GM21619 (cell line): ENCODE measurements around the gene SH3GL1.

Experiments
- ATAC-seq: cut with Tn5 transposase; IDR thresholded peaks from one replicate; pipeline ENCODE4 v1.9.1; 2021; ENCODE audit not compliant: unreplicated experiment

Gene SH3GL1, protein sequence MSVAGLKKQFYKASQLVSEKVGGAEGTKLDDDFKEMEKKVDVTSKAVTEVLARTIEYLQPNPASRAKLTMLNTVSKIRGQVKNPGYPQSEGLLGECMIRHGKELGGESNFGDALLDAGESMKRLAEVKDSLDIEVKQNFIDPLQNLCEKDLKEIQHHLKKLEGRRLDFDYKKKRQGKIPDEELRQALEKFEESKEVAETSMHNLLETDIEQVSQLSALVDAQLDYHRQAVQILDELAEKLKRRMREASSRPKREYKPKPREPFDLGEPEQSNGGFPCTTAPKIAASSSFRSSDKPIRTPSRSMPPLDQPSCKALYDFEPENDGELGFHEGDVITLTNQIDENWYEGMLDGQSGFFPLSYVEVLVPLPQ

DNA sequence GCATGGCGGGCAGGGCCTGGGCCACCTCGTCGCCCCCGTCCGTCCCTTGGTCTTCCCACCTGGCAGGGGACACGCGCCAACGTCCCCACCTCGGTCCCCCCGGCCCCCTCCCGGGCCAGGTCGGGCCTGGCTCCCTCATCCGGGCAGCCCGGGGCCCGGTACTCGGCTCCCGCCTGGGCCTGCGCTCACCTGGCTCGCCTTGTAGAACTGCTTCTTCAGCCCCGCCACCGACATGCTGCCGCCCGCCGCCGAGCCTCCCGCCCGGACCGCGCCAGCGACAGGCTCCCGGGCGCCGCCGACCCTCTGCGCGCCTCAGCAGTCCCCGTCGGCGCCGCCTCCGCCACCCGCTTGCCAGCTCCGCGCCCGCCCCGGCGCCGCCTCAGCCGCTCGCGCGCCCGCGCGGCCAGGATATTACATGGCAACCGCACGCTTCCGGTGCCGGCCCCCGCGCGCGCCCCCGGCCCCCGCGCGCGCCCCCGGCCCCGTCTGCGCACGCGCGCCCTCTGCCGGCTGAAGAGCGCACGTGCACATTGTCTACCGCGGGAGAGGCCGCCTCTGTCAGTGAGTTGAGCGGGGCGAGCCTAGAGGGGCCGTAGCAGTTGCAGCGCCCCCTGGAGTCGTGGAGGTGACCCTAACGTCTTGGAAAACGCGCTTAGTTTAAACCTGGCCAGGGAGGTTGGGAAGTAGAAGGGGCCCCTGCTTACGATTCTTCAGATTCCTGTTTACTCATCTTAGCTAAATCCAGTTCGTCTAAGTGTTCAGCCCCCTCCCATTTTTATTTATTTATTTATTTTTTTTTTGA is at the start of gene SH3GL1:
Gene SH3GL1, minus strand, starts transcription at position 413 of the 802 bp plus-strand sequence. Its CDS starts 179 bp downstream, at position 234.
- peak; percentile 47 for ATAC-seq

DNA sequence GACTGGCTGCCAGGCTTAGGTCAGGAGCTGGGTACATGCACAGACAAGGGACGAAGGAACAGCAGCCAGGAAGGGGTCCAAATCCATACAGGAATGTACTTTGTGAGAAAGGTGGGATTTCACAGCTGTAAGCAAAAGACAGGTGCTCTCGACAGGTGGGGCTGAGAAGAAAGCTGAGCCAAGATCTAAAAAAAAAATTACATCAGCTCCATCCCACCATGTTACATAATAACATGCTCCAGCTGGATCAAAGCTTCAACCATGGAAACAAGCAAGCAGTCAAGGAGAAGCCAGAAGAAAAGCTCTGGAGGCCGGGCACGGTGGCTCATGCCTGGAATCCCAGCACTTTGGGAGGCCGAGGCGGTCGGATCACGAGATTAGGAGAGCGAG is 49.3 kb upstream of the SH3GL1 start:
- ATAC-seq, result no peak

DNA sequence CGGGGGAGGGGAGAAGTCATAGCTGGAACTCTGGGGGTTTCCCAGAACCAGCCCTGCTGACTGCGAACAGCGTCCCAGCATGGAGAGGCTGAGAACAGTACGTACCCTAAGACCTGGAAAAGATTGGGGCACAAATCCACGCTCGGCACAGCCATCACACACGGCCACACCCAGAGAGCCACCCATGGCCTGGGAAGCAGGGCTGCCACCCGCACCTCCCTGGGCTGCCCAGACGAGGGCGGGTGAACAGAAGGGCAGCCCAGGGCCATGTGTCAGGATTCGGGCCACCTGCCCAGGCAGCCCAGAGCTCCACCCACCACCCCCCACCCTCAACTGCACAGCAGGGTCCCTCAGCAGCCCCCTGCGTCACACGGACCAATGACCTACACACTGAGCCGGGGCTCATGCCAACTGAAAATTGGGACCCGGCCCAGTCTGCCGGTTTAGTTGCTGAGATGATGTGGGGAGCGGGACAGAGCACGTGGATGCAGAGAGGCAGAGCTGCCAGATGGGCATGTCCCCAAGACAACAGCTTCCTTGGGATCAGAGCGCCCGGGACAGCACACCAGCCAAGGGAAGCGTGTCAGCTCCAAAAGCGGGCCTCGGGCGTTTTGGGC is 48.8 kb upstream of the SH3GL1 start:
- ATAC-seq, result no peak

DNA sequence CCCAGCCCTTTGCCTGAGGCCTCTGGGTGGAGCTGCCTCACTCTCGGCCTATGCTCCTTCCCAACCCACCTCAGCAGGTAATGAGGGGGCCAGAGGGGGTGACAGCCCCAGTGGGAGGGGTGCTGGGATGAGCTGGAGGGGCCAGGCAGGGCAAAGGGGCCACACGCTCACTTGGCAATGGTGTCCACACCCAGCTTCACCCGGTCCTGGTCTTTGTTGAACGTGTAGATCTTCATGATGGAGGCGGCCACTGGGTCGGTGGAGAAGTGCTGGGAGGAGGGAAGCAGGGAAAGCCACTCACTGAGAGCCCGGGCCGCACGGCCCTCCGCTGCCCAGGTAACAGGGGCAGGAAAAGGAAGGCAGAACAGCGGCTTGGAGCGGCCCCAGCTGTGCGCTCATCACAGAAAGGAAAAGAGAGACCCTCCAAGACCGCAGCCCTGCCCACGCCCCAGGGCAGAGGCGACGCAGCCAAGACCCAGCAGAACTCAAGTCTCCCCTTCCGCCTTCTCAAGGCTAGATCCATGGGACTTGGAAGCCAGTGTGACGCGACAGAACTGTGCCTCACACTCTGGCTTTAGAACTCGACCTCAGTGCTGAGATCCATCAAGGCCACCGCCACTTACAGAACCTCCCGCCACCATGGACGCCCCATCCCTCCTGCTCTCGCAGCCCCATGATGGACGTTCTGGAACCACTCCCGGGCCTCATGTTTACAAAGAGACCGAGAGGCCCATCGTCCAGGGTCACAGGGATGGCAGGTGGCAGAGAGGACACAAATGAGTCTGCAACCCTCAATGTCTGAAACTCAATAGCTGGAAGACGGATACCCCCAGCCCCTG is 48.0 kb upstream of the SH3GL1 start:
- no peak for ATAC-seq

DNA sequence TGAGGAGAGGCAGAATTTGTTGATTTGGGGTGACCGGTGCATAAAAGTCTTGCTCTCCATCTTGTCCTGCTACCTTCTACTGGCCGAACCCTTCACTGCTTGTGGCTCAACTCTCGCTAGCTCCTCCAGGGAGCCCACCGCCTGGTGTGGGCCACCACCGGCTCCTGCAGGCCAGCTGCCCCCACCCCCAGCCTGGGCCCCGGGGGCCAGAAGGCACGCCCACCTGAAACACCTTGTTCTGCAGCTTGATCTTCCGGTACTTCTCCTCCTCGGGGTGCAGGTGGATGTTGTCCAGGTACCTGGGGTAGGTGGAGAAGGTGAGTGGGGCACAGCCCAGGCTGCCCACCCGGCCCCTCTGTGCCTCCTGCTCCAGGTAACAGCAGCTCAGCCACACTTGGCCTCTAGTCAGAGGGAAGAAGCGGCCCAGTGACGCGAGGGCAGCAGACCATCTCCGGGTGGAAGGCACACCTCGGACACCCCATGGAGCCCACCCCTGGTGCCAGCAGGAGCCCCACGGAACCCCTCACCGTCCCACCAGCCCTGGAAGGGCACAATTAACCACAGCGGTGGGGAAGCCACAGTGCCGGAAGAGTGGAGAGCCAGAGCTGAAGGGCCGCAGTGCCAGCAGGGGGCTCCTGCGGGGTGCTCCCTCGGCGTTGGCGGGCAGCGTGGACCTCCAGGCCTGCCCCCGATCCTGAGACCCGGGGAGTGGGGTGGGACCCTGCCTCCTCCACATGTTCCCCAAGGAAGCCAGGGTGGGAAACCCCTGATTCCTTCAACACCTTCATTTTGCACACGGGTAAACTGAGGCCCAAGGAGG is 47.2 kb upstream of the SH3GL1 start:
- ATAC-seq, result no peak

DNA sequence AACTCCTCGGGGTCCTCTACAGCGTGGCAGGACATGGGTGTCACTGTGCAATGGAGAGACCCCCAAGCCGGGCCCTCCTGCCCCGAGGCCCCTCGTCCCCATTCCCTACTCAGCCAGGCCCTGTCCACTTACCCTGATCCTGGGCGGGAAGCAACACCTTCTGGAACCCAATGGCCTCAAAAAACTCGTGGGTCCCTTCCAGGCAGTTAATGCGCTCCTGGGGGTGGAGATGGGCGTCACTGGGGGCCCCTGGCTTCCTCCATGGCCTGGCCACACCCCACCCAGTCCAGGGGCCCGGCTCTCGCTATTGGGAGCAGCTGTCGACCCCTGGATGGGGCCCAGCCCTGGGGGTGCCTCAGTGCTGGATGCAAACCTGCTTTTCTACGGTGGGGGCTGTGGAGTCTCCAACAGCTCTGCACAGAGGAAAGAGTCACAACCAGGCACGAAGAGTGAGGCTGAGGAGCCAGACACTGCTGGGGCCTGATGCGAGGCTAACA is 46.4 kb upstream of the SH3GL1 start:
- no peak for ATAC-seq

GRCh38 chr19:4445963-4446703 is 45.8 kb upstream of the SH3GL1 start:
- no peak for ATAC-seq

DNA sequence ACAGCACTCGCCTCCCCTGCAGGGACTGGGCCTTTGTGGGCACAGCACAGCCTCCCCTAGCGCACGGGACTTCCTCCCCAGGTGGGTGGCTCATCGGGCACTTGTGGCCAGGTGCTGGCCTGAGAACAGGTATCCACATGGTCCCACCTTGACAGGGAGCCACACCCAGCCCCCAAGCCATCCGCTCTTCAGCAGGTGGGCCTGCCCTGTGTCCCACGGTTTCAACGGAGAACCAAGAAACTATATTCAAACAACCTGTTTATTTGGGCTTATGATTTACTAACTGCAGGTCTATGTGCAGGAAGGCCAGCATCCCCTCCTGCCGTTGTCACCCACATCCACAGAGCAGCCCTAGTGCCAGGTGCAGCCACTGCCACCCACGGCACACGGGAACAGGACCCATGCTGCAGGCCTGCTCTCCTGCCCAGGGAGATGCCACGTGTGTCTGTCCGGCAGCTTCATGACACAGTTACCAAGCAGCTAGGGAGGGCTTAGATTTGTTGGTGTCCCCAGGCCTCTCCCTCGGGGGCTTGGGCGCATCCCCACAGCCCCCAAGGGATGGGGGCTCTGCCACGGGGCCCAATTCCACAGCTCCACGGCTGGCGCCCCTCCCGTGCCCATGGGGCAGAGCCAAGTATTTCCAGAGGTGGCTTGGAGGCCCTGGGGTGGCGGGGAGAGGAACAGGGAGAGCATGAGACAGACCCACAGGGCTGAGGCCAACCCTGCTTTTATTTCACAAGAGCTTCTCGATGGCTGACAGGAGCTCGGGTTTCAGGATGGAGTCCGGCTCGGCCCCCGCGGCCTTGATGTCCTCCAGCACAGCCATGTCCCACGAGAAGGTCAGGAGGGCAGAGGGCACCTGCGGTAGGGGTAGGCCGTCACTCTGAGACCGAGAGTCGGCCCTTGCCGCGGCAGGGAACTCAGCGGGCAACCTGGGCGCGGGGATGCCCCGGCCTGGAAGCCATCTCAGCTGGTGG is 44.7 kb upstream of the SH3GL1 start:
- ATAC-seq, result no peak

DNA sequence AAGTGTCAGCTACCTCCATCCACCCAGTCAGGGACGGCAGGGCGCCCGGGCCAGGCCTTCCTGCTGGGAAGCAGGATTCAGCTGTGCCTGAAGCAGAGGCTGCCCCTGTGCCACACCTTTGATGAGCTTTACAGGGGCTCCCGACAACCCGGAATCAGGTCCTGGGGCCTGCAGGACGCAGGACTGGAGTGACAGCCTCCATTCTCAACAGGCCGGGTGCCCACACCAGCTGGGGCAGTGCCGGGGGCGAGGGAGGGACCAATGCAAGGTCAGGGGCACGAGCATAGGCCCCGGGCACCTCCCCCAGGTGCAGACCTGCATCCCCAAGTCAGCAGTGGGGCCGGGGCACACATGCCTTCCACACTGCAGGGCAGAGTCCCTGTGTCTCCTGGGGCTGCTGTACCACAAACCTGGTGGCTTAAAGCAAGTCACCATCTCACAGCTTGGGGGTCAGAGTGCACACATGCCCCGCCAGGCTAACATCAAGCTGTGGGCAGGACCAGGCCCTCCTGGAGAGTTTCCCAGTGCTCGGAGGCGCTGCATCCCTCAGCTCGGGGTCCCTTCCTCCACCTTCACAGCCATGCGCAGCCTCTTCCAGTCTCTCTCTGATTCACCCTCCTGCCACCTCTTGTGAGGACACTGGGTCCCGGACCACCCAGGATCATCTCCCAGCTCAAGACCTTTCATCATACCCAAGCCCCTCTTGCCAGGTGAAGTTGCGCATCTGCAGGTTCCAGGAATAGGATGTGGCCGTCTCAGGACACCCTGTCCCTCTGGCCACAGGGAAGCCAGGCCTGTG is 43.8 kb upstream of the SH3GL1 start:
- no peak for ATAC-seq

DNA sequence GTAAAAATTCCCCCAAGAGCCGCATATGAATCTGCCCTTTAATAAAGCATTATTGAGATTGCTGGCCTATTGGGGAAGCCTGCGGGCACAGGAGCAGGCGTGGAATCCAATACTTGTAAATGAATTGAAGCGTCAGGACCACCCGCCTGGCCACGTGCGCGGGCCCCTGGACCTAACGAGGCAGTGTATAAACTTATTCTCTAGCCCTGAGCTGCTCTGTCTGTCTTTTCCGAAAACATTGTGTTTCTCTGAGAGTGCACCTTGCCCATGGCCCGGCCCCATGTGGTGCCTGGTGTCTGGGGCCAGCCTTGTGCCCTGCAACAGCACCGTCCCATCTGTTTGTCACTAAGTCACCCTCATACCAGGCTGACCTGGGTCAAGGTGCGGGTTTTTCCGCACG is 42.8 kb upstream of the SH3GL1 start:
- ATAC-seq, result no peak

DNA sequence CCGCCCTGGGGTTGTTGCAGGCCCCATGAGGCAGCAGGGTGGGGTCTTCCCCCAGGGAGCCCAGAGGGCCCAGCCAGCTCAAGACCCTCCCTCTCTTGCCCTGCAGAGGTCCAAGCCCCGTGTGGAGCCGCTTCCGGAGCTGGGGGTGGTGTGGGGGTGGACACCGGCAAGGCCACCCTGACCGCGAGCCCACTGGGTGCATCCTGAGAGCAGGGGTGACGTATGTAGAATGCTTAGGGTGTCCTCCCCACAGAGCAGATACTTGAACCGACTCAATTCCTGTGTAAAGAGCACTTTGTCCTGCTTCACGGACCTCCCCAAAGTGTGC is 42.4 kb upstream of the SH3GL1 start:
- ATAC-seq, result no peak

- no peak for ATAC-seq
Measured at GRCh38 chr19:4441994-4442818, 41.9 kb upstream of the SH3GL1 start.

DNA sequence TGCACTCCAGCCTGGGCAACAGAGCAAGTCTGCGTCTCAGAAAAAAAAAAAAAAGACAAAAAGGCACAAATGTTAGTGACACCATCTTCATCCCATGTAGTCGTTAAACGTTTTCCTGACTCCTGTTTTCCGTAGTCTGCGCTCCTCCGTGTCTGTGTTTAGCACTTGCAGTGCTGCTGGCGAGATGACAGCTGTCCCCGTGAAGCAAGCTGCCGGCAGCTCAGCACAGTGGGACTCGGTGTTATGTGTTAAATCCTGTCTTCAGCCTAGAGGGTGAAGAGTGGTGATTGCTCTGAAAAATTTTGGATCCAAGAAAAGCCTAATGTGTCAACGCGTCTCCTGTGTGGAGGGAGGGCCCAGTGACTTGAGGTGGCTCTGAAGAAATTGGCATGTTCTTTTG is 38.9 kb upstream of the SH3GL1 start:
- no peak for ATAC-seq

- no peak for ATAC-seq
Measured at GRCh38 chr19:4437103-4437502, 36.8 kb upstream of the SH3GL1 start.

DNA sequence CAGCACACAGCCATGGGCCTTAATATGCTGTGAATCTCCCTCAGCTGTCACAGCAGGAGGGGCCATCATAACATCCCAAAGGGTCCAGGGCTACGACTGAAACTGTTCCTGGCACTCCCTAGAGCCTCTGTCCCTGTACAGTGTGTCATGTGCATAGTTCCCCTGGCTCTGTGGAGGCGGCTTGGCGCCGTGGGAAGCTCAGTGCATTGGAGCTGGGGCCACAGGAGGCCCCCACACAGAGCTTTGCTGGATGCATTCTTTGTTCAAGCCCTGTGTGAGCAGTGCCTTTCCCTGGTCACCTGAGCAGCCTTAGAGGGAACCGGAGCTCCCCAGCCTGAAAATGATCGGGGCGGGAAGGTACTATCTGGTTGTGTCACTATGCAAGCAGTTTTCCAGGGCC is 35.9 kb upstream of the SH3GL1 start:
- no peak for ATAC-seq

- no peak for ATAC-seq
Measured at GRCh38 chr19:4434391-4434790, 34.0 kb upstream of the SH3GL1 start.
